H1 (cell line): ENCODE results near the gene RAD50. TPM values are rescaled to one million over a fixed set of nuclear protein-coding genes. Genes with fewer than 3 reads are reported as not detected.

ENCODE experiments used
- CTCF ChIA-PET: fragments of 300-600 bp; sonication (Branson Sonifier 250); formaldehyde crosslinking; loops from one replicate; lab custom pipeline; 2021; ENCODE audit not compliant: partially characterized antibody; lab: Charles Lee
- POLR2A ChIA-PET: fragments of 300-600 bp; sonication (Branson Sonifier 250); formaldehyde crosslinking; loops from one replicate; lab custom pipeline; 2021; ENCODE audit warnings: inconsistent platforms; ENCODE audit not compliant: partially characterized antibody; lab: Charles Lee
- DNase-seq, 2 experiments: peaks; one replicate each; pipeline versions ENCODE4 v3.0.0 to v3.0.0-alpha.2; 2010 to 2022; ENCODE audit warnings: low spot score in 2 of 2, low read depth in 1 of 2, mixed read lengths in 1 of 2
- FAIRE-seq: peaks from 2 replicates; lab custom pipeline; 2011; peaks lifted over from hg19 to GRCh38; lab: Jason Lieb, UNC
- H2AFZ ChIP-seq: 2 replicates; pipeline ENCODE4 v1.8.1; 2012; ENCODE audit warnings: low read length, inconsistent platforms
- H2AK5ac ChIP-seq: 2 replicates; pipeline ENCODE4 v1.6.1; 2013; ENCODE audit warnings: low read depth, low read length
- H2BK120ac ChIP-seq: replicated peaks from 2 replicates; pipeline ENCODE3; 2013; ENCODE audit warnings: low read depth, low read length, inconsistent platforms
- H2BK12ac ChIP-seq: 2 replicates; pipeline ENCODE4 v1.6.1; 2013; ENCODE audit warnings: low read depth, low read length
- H2BK15ac ChIP-seq: 2 replicates; pipeline ENCODE4 v1.6.1; 2013; ENCODE audit warnings: low read length
- H2BK20ac ChIP-seq: 2 replicates; pipeline ENCODE4 v1.6.1; 2013; ENCODE audit warnings: low read length
- H2BK5ac ChIP-seq: 2 replicates; pipeline ENCODE4 v1.6.1; 2013; ENCODE audit warnings: low read depth, low read length
- H3K14ac ChIP-seq: 2 replicates; pipeline ENCODE4 v1.6.1; 2013; ENCODE audit warnings: inconsistent platforms; ENCODE audit not compliant: insufficient read length
- H3K18ac ChIP-seq: 2 replicates; pipeline ENCODE4 v1.6.1; 2013; ENCODE audit warnings: low read length; ENCODE audit errors: extremely low read depth
- H3K23ac ChIP-seq: 2 replicates; pipeline ENCODE4 v1.6.1; 2013; ENCODE audit warnings: inconsistent platforms; ENCODE audit not compliant: insufficient read length
- H3K23me2 ChIP-seq: 2 replicates; pipeline ENCODE4 v1.6.1; 2013; ENCODE audit warnings: low read depth, low read length
- H3K27ac ChIP-seq: 2 replicates; pipeline ENCODE4 v1.6.1; 2011; ENCODE audit warnings: low read depth, low read length, inconsistent platforms
- H3K27me3 ChIP-seq, 4 experiments: replicated peaks in 1 of 4; 1 replicate in 1 of 4; 2 replicates in 3 of 4; pipeline versions ENCODE4 v1.6.1 to v1.8.1; 2011 to 2013; ENCODE audit warnings: low read length in 3 of 4, mild to moderate bottlenecking in 3 of 4, inconsistent platforms in 2 of 4, mixed read lengths in 2 of 4, moderate library complexity in 1 of 4; ENCODE audit not compliant: control insufficient read depth in 3 of 4, insufficient read depth in 3 of 4; ENCODE audit errors: extremely low read depth in 1 of 4
- H3K36me3 ChIP-seq, 4 experiments: 2 replicates each; pipeline versions ENCODE4 v1.6.1 to v1.8.1; 2011 to 2013; ENCODE audit warnings: mild to moderate bottlenecking in 4 of 4, low read length in 3 of 4, moderate library complexity in 2 of 4, control low read depth in 1 of 4, inconsistent platforms in 1 of 4; ENCODE audit not compliant: insufficient read depth in 4 of 4, control insufficient read depth in 2 of 4
- H3K4ac ChIP-seq: replicated peaks from 2 replicates; pipeline ENCODE3; 2013; ENCODE audit warnings: low read length, low read depth, mixed read lengths, inconsistent platforms; ENCODE audit not compliant: insufficient read length
- H3K4me1 ChIP-seq, 4 experiments: replicated peaks in 1 of 4; 1 replicate in 1 of 4; 2 replicates in 3 of 4; pipeline versions ENCODE4 v1.6.1 to v1.8.1; 2011 to 2013; ENCODE audit warnings: low read length in 3 of 4, inconsistent platforms in 2 of 4, mixed read lengths in 1 of 4; ENCODE audit not compliant: insufficient read depth in 4 of 4, control insufficient read depth in 3 of 4
- H3K4me2 ChIP-seq, 2 experiments: 2 replicates each; pipeline versions ENCODE4 v1.6.1 to v1.8.1; 2011 to 2013; ENCODE audit warnings: low read depth in 2 of 2, low read length in 2 of 2, control low read depth in 1 of 2, inconsistent platforms in 1 of 2, mild to moderate bottlenecking in 1 of 2; ENCODE audit not compliant: insufficient read depth in 1 of 2
- H3K4me3 ChIP-seq, 4 experiments: fragments of 200-600, 300-600 bp in 1 of 4; sonication (generic), shearing (Covaris generic), sonication (Bioruptor Twin) in 1 of 4; 2 replicates each; pipeline versions ENCODE4 v1.5.1 to v1.8.1; 2011 to 2016; ENCODE audit warnings: low read length in 4 of 4, low read depth in 3 of 4, control low read depth in 2 of 4, inconsistent platforms in 2 of 4, mild to moderate bottlenecking in 2 of 4, mixed read lengths in 1 of 4, moderate library complexity in 1 of 4; ENCODE audit not compliant: insufficient read depth in 2 of 4; ENCODE audit errors: extremely low read depth in 1 of 4
- H3K56ac ChIP-seq: replicated peaks from 2 replicates; pipeline ENCODE3; 2013; ENCODE audit warnings: low read depth, mild to moderate bottlenecking, mixed read lengths, low read length, inconsistent platforms; ENCODE audit not compliant: insufficient read length
- H3K79me1 ChIP-seq: 2 replicates; pipeline ENCODE4 v1.6.1; 2013; ENCODE audit warnings: low read depth, low read length, control low read depth
- H3K79me2 ChIP-seq, 2 experiments: 2 replicates each; pipeline versions ENCODE4 v1.6.1 to v1.8.1; 2012 to 2013; ENCODE audit warnings: low read length in 2 of 2, mild to moderate bottlenecking in 2 of 2, inconsistent platforms in 1 of 2; ENCODE audit not compliant: insufficient read depth in 2 of 2, control insufficient read depth in 1 of 2
- H3K9ac ChIP-seq, 4 experiments: replicated peaks in 1 of 4; 1 replicate in 1 of 4; 2 replicates in 3 of 4; pipeline versions ENCODE4 v1.6.1 to v1.8.1; 2011 to 2013; ENCODE audit warnings: low read depth in 3 of 4, low read length in 3 of 4, control low read depth in 2 of 4, mild to moderate bottlenecking in 2 of 4, moderate library complexity in 2 of 4, inconsistent platforms in 1 of 4; ENCODE audit errors: extremely low read depth in 1 of 4
- H3K9me3 ChIP-seq, 2 experiments: 2 replicates each; pipeline versions ENCODE4 v1.6.1 to v1.8.1; 2012 to 2013; ENCODE audit warnings: mild to moderate bottlenecking in 2 of 2, moderate library complexity in 2 of 2, control low read depth in 1 of 2, inconsistent platforms in 1 of 2, low read depth in 1 of 2, low read length in 1 of 2, mixed read lengths in 1 of 2; ENCODE audit not compliant: insufficient read depth in 2 of 2
- H4K20me1 ChIP-seq, 2 experiments: replicated peaks in 1 of 2; 2 replicates each; pipeline versions ENCODE3 to v1.8.1; 2011 to 2013; ENCODE audit warnings: inconsistent platforms in 2 of 2, low read length in 2 of 2, mild to moderate bottlenecking in 1 of 2; ENCODE audit not compliant: insufficient read depth in 2 of 2, control insufficient read depth in 1 of 2
- H4K5ac ChIP-seq: 2 replicates; pipeline ENCODE4 v1.6.1; 2013; ENCODE audit warnings: low read length, low read depth, mixed read lengths, inconsistent platforms; ENCODE audit not compliant: insufficient read length
- H4K8ac ChIP-seq: 2 replicates; pipeline ENCODE4 v1.8.0; 2013; ENCODE audit warnings: mild to moderate bottlenecking, moderate library complexity, low read length, inconsistent platforms; ENCODE audit not compliant: insufficient read depth; ENCODE audit errors: extremely low read depth
- H4K91ac ChIP-seq: replicated peaks from 2 replicates; pipeline ENCODE3; 2013; ENCODE audit warnings: low read length, mixed read lengths, inconsistent platforms; ENCODE audit not compliant: insufficient read length
- ATF2 ChIP-seq: IDR thresholded peaks from 2 replicates; pipeline ENCODE4 v1.6.1; 2012; ENCODE audit warnings: low read length, inconsistent platforms
- CBX8 ChIP-seq: fragments of 300-800, 300-1000 bp; sonication (generic); IDR thresholded peaks from 2 replicates; pipeline ENCODE4 v1.7.1; 2016; ENCODE audit warnings: low read depth, low read length, borderline replicate concordance
- E2F6 ChIP-seq: IDR thresholded peaks from 2 replicates; pipeline ENCODE4 v1.6.1; 2012; ENCODE audit warnings: inconsistent platforms
- FOSL1 ChIP-seq: IDR thresholded peaks from 2 replicates; pipeline ENCODE4 v1.6.1; 2011; ENCODE audit warnings: mild to moderate bottlenecking, low read depth, low read length, moderate library complexity; ENCODE audit not compliant: insufficient read depth
- PHF8 ChIP-seq: fragments of 200-600 bp; sonication (generic); conservative IDR thresholded peaks from 2 replicates; pipeline ENCODE4 v1.7.1; 2012; ENCODE audit warnings: low read depth, mild to moderate bottlenecking, inconsistent platforms, low read length, moderate library complexity
- RFX5 ChIP-seq: IDR thresholded peaks from 2 replicates; pipeline ENCODE4 v1.6.1; 2011; ENCODE audit warnings: low read depth, low read length, improper control_type of control experiment, borderline replicate concordance
- RNF2 ChIP-seq: fragments of 200-900, 300-1000 bp; sonication (generic); IDR thresholded peaks from 2 replicates; pipeline ENCODE4 v1.7.1; 2016; ENCODE audit warnings: borderline replicate concordance, low read depth, mild to moderate bottlenecking, antibody characterized with exemption, low read length; ENCODE audit not compliant: poor library complexity, severe bottlenecking; ENCODE audit errors: missing control alignments
- TCF12 ChIP-seq: IDR thresholded peaks from 2 replicates; pipeline ENCODE4 v1.6.1; 2011; ENCODE audit warnings: low read depth, mild to moderate bottlenecking, low read length
- ZNF274 ChIP-seq: IDR thresholded peaks from 2 replicates; pipeline ENCODE4 v1.7.0; 2012; ENCODE audit warnings: low read length, borderline replicate concordance; ENCODE audit errors: extremely low read depth
- WGBS, 2 experiments: shearing (Covaris generic) in 1 of 2; methylation state at CpG; one replicate each; pipeline versions ENCODE4 v1.1.6 to v1.1.7; 2013 to 2015; ENCODE audit warnings: low lambda C conversion rate in 2 of 2, mixed read lengths in 2 of 2, inconsistent platforms in 1 of 2, low coverage in 1 of 2, missing lambda C conversion rate in 1 of 2; ENCODE audit not compliant: insufficient replicate concordance in 2 of 2, insufficient coverage in 1 of 2, insufficient read length in 1 of 2; ENCODE audit errors: extremely low coverage in 1 of 2, missing lambda C conversion rate in 1 of 2; 5-methylcytosine and 5-hydroxymethylcytosine counted together
- polyA plus RNA-seq, 7 experiments: library from polyadenylated mRNA; depleted of rRNA in 3 of 7; stranded (reverse) in 5 of 7; unstranded in 2 of 7; fragments of >200 nt in 5 of 7; fragments of 200-250 nt in 2 of 7; gene quantifications; 1 replicate in 5 of 7; 2 replicates in 1 of 7; 4 replicates in 1 of 7; pipeline versions ENCODE4 v1.2.1 to v1.2.3, GENCODE V29; 2011 to 2013; ENCODE audit warnings: missing spikeins in 2 of 7, mixed read lengths in 2 of 7
- total RNA-seq: library from RNA; stranded (reverse); fragmentation: NEBNext Ultra II Directional; extraction: Animal tissue kit (Norgen Biotek cat#: 25700); gene quantifications from 2 replicates; pipeline ENCODE4 v1.2.1, GENCODE V29; 2021

RAD50 gene
- total and polyA plus RNA-seq, 2 of the 8 experiments (the other 6 are each of a cell fraction or from before 2014, with no cell fraction given): 10.1 to 39.4 TPM

- Histone ChIP-seq H3K9ac (no peak overlapping the region), H3K79me1 (no peaks in the 10 kb centered on the region), H3K9me3 (peaks cover 8 to 9% of the 10 kb centered on the region in 2 experiments; a peak in 3 of 4 replicates), H2BK20ac (no peak overlapping the region), H3K56ac (no peak overlapping the region), H3K4me2 (no peak overlapping the region), H2BK5ac (no peak overlapping the region), H3K4me3 (no peak overlapping the region), H2BK120ac (no peak overlapping the region), H4K5ac (no peak overlapping the region), H4K20me1 (no peaks in the 10 kb centered on the region), H3K18ac (no peak overlapping the region), H2AK5ac (no peak overlapping the region), H3K23ac (no peak overlapping the region), H3K4me1 (peaks cover 0 to 2% (median 0%) of the 10 kb centered on the region in 4 experiments; a peak in 3 of 7 replicates), H2BK12ac (no peak overlapping the region), H3K27me3 (no peaks in the 10 kb centered on the region), H4K8ac (no peak overlapping the region), H3K23me2 (peaks cover 5% of the 10 kb centered on the region), H3K14ac (no peak overlapping the region), H3K36me3 (peaks cover 0 to 52% (median 19%) of the 10 kb centered on the region in 4 experiments; a peak in 4 of 8 replicates), H3K79me2 (peaks cover 0 to 11% of the 10 kb centered on the region in 2 experiments; a peak in 2 of 4 replicates), H2BK15ac (no peak overlapping the region), H2AFZ (no peak overlapping the region), H4K91ac (no peak overlapping the region), H3K27ac (no peak overlapping the region), H3K4ac (no peak overlapping the region)
- ChIA-PET CTCF (interaction anchor here (1.3 kb wide), 1 partner anchor 34 kb away, joined by 5 read pairs; no protein-coding TSS in a partner anchor), POLR2A (no interaction called here)
- TF ChIP-seq CBX8 (no peak), RFX5 (no peak), ZNF274 (no peak), ATF2 (no peak), E2F6 (no peak), PHF8 (no peak), RNF2 (no peak), TCF12 (no peak), FOSL1 (no peak)
- DNase-seq (no peak), FAIRE-seq (no peak)
- 91% methylated on average over 3 of the region's 3 CpGs; no CpG with 5 or more reads in 1 of the 2 experiments for WGBS, 2 experiments
Observed at GRCh38 chr5:132561601-132562000, 4.8 kb downstream of the RAD50 start.
